Gastrocnemius medialis (tissue), 4 donors: ENCODE measurements around the gene WDR35. TPM values are rescaled to one million over a fixed set of nuclear protein-coding genes. Genes with fewer than 3 reads are reported as not detected.
"Not testable (repeated sequence)": the region's sequence is repeated elsewhere in the genome, so short reads cannot be mapped to it uniquely, and the experiment has no call there.

Experiments used
- ATAC-seq, 2 donors: fragments of 150-250 bp; one replicate each; pipeline ENCODE4 v1.9.1; 2016
- DNase-seq, 2 donors: peaks; one replicate each; pipeline ENCODE4 v3.0.0-alpha.2; 2019
- H3K27ac ChIP-seq, 4 donors: fragments of 200-600 bp; sonication (generic); 1 replicate in 1 of 4; 2 replicates in 3 of 4; pipeline ENCODE4 v1.5.1; 2016 to 2018; ENCODE audit warnings: mild to moderate bottlenecking in 2 of 4, moderate library complexity in 1 of 4
- H3K27me3 ChIP-seq, 3 donors: fragments of 200-600 bp; sonication (generic) in 2 of 3; 1 replicate in 1 of 3; 2 replicates in 2 of 3; pipeline versions ENCODE4 v1.5.1 to v1.6.0; 2016 to 2019; ENCODE audit warnings: mild to moderate bottlenecking in 1 of 3, moderate library complexity in 1 of 3
- H3K36me3 ChIP-seq, 2 donors: fragments of 200-600 bp; sonication (generic) in 1 of 2; one replicate each; pipeline ENCODE4 v1.5.1; 2017 to 2018
- H3K4me1 ChIP-seq, 2 donors: fragments of 200-600 bp; sonication (generic) in 1 of 2; one replicate each; pipeline ENCODE4 v1.5.1; 2016 to 2017; ENCODE audit warnings: mild to moderate bottlenecking in 2 of 2
- H3K4me3 ChIP-seq, 4 donors: fragments of 200-600 bp; sonication (generic) in 3 of 4; 1 replicate in 1 of 4; 2 replicates in 3 of 4; pipeline ENCODE4 v1.5.1; 2016 to 2019; ENCODE audit warnings: mild to moderate bottlenecking in 2 of 4
- H3K9me3 ChIP-seq, 3 donors: fragments of 200-600 bp; sonication (generic) in 2 of 3; 1 replicate in 1 of 3; 2 replicates in 2 of 3; pipeline ENCODE4 v1.5.1; 2016 to 2019
- CTCF ChIP-seq, 5 experiments: fragments of 450-650 bp in 3 of 5; fragments of 200-600 bp in 2 of 5; sonication (generic) in 2 of 5; IDR thresholded peaks in 4 of 5; conservative IDR thresholded peaks in 1 of 5; 1 replicate in 4 of 5; 2 replicates in 1 of 5; pipeline ENCODE4 v1.5.1; 2016 to 2019; ENCODE audit warnings: antibody characterized with exemption in 5 of 5, mild to moderate bottlenecking in 3 of 5, moderate library complexity in 3 of 5
- POLR2A ChIP-seq, 2 donors: fragments of 450-650 bp; IDR thresholded peaks; one replicate each; pipeline ENCODE4 v1.6.1; 2017; ENCODE audit warnings: antibody characterized with exemption in 2 of 2, mild to moderate bottlenecking in 2 of 2, moderate library complexity in 2 of 2
- in situ Hi-C, 4 donors: fragments of 200-750 bp; cut with MboI; loops; one replicate each; pipeline versions ENCODE4 v1.15.0 to v1.8.0; 2017; ENCODE audit warnings: low sequenced_read_pairs in 4 of 4
- intact Hi-C: fragments of 100-400 bp; cut with DNase I; formaldehyde crosslinking; loops from one replicate; pipeline ENCODE4 v1.15.1; 2023; ENCODE audit warnings: low total_unique reads
- total RNA-seq, 4 donors: library from RNA; depleted of rRNA; stranded (reverse); fragments of >200 nt; gene quantifications; one replicate each; pipeline versions ENCODE4 v1.1.0 to v1.2.3, GENCODE V29; 2016

The WDR35 gene
- total RNA-seq, 4 donors from 2014 or later: 3.3 to 4.5 (median 3.7) TPM

- in situ Hi-C loops (no loop called here), intact Hi-C loops (no loop called here)
- Histone ChIP-seq H3K36me3 (peaks cover 0 to 37% of the 10 kb centered on the region in 2 donors), H3K27me3 (no peaks in the 10 kb centered on the region), H3K4me1 (no peaks in the 10 kb centered on the region), H3K9me3 (no peaks in the 10 kb centered on the region), H3K27ac (no peak overlapping the region), H3K4me3 (no peak overlapping the region)
- no peak for TF ChIP-seq POLR2A (IDR thresholded peaks at IDR 0.05)
- no peak for TF ChIP-seq CTCF (IDR thresholded peaks at IDR 0.05 in 4 of 5, conservative IDR thresholded peaks at IDR 0.05 in 1 of 5)
- DNase-seq (no peak), ATAC-seq (no peak)
These were observed 56.4 kb downstream of the WDR35 start for GRCh38 chr2:19933351-19933981.

DNA sequence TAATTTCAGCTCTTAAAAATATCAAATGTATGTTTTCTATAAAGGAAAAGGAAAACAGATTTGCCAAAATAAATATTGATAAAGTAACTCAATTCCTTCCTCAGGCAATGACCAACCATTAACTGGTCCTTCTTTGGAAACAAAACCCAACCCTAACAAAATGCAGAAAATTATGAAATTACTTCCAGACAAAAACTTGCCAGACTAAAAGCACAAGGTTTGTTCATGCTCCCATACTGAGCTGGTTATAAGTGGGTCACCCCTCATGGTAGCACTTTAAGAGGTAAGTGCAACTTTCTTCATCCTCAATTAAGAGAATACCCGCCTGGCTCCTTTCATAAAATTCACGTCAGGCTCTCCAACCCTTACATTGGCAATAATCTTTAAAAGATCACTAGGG is 57.0 kb downstream of the WDR35 start:
- Histone ChIP-seq H3K4me3 (no peak overlapping the region), H3K27ac (no peak overlapping the region), H3K36me3 (peaks cover 0 to 35% of the 10 kb centered on the region in 2 donors), H3K4me1 (no peaks in the 10 kb centered on the region), H3K9me3 (no peaks in the 10 kb centered on the region), H3K27me3 (no peaks in the 10 kb centered on the region)
- in situ Hi-C loops: no loop called here
- intact Hi-C loops: no loop called here
- no peak for ATAC-seq
- DNase-seq: no peak
- TF ChIP-seq CTCF (IDR thresholded peaks at IDR 0.05 in 4 of 5, conservative IDR thresholded peaks at IDR 0.05 in 1 of 5) (no peak), POLR2A (IDR thresholded peaks at IDR 0.05) (no peak)

DNA sequence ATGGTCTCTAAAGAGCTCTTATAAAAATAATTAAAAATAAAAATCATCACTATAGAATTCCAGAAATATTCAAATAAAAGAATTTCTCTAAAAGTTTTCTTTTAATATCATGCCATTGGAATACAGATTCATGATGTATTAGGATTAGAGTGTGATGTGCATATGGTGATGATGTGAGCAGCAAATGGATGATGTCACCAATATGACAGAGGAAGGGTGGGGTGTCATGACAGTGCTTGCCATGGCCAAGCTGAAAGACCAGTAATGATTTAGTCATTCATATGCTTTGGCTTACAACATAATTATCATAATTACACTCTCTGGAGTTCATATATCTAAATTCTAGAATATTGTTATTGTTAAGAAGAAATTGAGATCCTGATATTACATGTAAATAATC is 60.7 kb downstream of the WDR35 start:
- in situ Hi-C loops (no loop called here), intact Hi-C loops (no loop called here)
- Histone ChIP-seq H3K4me3 (no peak overlapping the region), H3K4me1 (no peaks in the 10 kb centered on the region), H3K36me3 (peaks cover 0 to 27% of the 10 kb centered on the region in 2 donors), H3K27ac (no peak overlapping the region), H3K9me3 (no peaks in the 10 kb centered on the region), H3K27me3 (no peaks in the 10 kb centered on the region)
- ATAC-seq (no peak), DNase-seq (no peak)
- TF ChIP-seq POLR2A (IDR thresholded peaks at IDR 0.05) (no peak), CTCF (IDR thresholded peaks at IDR 0.05 in 4 of 5, conservative IDR thresholded peaks at IDR 0.05 in 1 of 5) (no peak)

- H3K9me3 ChIP-seq, DNase-seq, in situ Hi-C loops, H3K4me3 ChIP-seq, H3K27ac ChIP-seq, H3K27me3 ChIP-seq, H3K4me1 ChIP-seq, intact Hi-C loops, ATAC-seq: not testable (repeated sequence)
- H3K36me3 ChIP-seq: peaks cover 0 to 27% of the 10 kb centered on the region in 2 donors
These were observed 62.1 kb downstream of the WDR35 start for GRCh38 chr2:19927816-19928215.

DNA sequence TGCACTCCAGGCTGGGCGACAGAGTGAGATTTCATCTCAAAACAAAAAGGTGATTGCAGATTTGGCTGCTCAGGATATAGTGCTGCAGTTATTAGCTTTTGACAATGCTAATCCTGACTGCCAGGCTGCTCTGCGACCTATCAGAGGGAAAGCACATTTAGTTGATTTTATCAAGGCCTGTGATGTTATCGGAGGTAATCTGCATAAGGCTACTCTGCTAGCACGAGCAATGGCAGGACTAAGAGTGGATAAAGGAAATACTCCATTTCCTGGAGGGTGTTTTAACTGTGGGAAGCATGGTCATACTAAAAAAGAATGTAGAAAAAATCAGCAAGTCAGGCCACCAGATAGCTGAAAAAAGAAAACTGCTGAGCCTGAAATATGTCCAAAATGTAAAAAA is 65.4 kb downstream of the WDR35 start:
- intact Hi-C loops, H3K27me3 ChIP-seq, DNase-seq, H3K4me1 ChIP-seq, H3K36me3 ChIP-seq, H3K27ac ChIP-seq, in situ Hi-C loops, ATAC-seq, H3K9me3 ChIP-seq, H3K4me3 ChIP-seq: not testable (repeated sequence)

GRCh38 chr2:19922188-19922587 is 67.7 kb downstream of the WDR35 start:
- ATAC-seq, DNase-seq, H3K4me1 ChIP-seq, H3K9me3 ChIP-seq, in situ Hi-C loops, H3K4me3 ChIP-seq, H3K36me3 ChIP-seq, intact Hi-C loops, H3K27ac ChIP-seq, H3K27me3 ChIP-seq: not testable (repeated sequence)
